Erythroblast (primary cell): ENCODE data around the gene PEX10.

Experiments used
- GATA1 ChIP-seq: IDR thresholded peaks from 2 replicates; pipeline ENCODE4 v1.6.1; 2011; ENCODE audit warnings: low read depth, mild to moderate bottlenecking, control low read depth, low read length, moderate library complexity
- POLR2A ChIP-seq: IDR thresholded peaks from 2 replicates; pipeline ENCODE4 v1.6.1; 2011; ENCODE audit warnings: mild to moderate bottlenecking, low read length

- TF ChIP-seq POLR2A = no peak
- no peak for TF ChIP-seq GATA1
Measured at GRCh38 chr1:2358651-2359640, 53.4 kb downstream of the PEX10 start.
